Measurements from ENCODE around the gene ETNK2.

- TF ChIP-seq EZH2 (IDR thresholded peaks at IDR 0.05) (no peak), POLR2AphosphoS5 (IDR thresholded peaks at IDR 0.05; ENCODE audit: borderline replicate concordance, low read depth, low read length) (no peak)
These were observed 35.3 kb downstream of the ETNK2 start for GRCh38 chr1:204116539-204116938.
